ENCODE results near the gene ATPAF1. TPM values are rescaled to one million over a fixed set of nuclear protein-coding genes. Genes with fewer than 3 reads are reported as not detected.

The ATPAF1 gene, protein sequence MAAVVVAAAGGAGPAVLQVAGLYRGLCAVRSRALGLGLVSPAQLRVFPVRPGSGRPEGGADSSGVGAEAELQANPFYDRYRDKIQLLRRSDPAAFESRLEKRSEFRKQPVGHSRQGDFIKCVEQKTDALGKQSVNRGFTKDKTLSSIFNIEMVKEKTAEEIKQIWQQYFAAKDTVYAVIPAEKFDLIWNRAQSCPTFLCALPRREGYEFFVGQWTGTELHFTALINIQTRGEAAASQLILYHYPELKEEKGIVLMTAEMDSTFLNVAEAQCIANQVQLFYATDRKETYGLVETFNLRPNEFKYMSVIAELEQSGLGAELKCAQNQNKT
- total RNA-seq = 60.7 TPM

DNA sequence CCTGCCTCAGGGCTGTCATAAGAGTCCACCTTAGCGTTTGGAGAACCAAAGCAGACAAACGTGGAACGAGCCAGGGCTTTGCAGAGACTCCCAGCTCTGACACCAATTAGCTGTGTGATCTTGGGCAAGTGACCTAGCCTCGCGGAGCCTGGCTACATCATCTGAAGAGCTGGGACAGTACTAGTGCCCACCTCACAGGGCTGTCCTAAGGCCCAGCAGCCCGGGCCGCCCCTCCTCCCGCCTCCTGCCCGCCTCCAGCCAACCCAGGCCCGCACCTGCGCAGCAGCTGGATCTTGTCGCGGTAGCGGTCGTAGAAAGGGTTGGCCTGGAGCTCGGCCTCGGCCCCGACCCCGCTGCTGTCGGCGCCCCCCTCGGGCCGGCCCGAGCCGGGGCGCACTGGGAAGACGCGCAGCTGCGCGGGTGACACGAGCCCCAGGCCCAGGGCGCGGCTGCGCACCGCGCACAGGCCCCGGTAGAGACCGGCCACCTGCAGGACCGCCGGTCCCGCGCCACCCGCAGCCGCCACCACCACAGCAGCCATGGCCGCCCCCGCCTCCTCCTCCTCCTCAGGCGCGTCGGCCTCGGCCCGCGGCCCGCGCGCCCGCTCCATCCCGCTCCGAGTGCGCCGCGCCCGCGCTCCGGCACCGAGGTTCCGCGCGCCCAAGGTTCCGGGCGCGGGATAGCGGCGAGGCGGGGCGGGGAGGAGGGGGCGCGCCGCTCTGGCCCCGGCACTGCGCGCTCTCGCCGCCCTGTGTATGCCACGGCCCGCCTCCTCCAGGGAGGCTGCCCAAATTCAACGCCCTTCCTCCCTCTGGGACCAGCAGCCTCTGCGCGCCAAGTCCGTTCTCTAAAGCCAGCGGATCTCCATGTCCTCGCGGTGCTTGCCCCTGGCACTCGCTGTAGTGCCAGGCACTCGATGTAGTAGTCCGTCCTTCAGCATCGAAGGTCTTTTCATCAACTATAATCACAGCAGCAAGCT lies at the start of gene ATPAF1:
TSS of gene ATPAF1 (minus strand) at position 583 of the 979 bp plus-strand sequence. CDS start at position 541, 42 bp downstream.

DNA sequence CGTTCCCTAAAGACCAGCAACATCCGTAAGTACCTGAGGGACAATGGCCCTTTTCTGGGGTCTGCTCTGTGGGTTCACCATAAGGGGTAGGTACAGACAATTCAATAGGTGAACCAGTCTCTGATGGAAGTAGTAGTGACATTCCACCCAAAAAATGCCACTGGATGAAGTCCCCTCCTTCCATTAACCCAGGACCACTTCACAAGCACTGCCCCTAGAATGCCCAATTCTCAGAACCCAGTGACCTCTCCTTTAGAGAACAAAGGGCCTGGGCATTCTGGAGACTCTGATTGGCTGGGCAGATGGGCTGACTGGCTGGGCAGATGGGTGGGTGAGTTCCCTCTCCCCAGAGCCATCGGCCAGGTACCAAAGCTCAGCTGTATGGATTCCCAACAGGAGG lies 3.4 kb upstream of the ATPAF1 start, which contains the start of gene TEX38:
TSS of gene TEX38 (plus strand) at position 301 of the 400 bp plus-strand sequence. CDS start at position 382, 81 bp downstream.

DNA sequence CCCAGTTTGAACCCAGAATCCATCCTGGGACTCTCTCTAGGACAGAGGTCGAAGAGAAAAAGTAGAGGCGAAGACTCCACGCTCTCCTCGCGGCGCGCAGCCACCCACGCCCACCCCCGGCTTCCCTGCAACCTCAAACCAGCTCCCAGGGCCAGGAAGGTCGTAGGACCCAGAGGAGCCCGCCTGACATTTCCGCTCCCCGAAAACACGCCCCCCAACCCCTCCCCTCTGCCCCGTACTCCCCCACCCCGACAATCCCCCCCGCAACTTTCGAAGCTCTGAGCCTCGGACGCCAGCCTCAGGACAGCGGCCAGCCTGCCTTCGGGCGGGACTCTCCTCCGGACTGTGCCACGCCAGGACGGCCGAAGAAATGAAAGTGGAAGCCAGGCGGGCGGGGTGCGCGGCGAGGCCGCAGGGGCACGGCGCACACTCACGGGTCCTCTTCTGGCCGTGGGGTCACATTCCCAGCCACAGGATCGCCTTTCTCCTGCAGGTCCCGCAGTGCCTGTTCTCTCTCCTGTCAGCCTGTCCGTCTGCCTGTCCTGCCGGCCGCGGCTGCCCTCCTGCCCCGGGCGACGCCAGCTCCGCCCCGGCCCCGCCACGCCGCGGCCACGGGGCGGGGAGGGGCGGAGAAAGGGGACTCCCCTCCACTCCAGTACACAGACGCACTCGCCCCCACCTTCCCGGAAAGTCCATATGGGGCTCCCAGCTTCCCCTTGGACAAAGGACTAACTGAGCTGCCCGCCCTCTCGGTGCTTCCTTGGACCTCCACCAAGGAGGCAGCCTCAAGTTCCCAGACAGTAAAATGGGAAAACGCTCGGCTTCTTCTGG lies 51.7 kb downstream of the ATPAF1 start, which contains the start of gene MOB3C:
TSS of gene MOB3C (minus strand) at position 535 of the 831 bp plus-strand sequence. CDS start 3,490 bp downstream, outside the sequence.

DNA sequence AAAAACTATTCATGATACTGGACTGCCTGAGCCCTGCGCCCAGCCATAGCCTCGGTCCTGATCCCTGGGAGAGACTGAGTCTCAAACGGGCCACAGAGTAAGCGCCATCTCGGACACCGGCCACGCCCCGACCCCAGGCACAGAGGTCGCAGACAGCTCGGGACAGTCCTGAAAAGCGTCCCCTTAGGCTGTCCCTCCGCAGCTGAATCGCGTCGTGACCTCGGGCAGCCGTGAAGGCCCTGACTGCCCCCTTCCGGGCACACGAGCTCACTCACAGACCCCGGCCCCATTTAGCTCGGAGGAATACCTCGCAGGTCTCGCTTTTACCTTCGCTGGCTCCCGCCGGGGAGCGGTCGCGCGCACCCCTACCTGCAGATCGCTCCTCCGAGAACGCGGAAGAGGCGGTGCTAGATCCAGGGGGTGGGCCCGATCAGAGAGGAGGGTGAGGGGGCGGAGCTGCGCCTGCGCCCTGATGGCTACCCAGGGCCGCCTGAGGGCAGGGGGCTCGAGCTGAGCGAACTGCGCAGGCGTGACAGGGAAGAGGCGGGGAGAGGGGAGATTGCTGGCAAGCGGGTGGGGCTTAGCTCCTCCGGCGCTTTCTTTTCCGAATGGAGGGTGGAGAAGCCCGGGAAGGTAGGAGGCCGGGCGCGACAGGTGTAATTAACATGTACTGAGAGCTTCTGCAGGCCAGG lies 64.2 kb downstream of the ATPAF1 start, which contains the start of gene MKNK1:
TSS of gene MKNK1 (minus strand) at position 411 of the 692 bp plus-strand sequence. CDS start 20,941 bp downstream, outside the sequence.

Other genes with a start within 250 kb of the ATPAF1 start
- gene DMBX1, start 178.5 kb downstream of the ATPAF1 start, total RNA-seq = 0.55 TPM
- gene KNCN, start 116.7 kb downstream of the ATPAF1 start, total RNA-seq = not detected
- 38.1 TPM for gene MKNK1, start 64.1 kb downstream of the ATPAF1 start, total RNA-seq
- gene MOB3C, start 51.6 kb downstream of the ATPAF1 start, total RNA-seq = 11.8 TPM
- not detected for gene TEX38, start 3.5 kb upstream of the ATPAF1 start, total RNA-seq
- gene EFCAB14, start 50.8 kb upstream of the ATPAF1 start, total RNA-seq = 78.2 TPM
- gene CYP4B1, start 130.7 kb upstream of the ATPAF1 start, total RNA-seq = 2.5 TPM

Measured in camera-type eye (tissue), 1 donor.